Activated CD4-positive, alpha-beta T cell treated with anti-CD3 and anti-CD28 coated beads for 36 hours (primary cell): ENCODE measurements around the gene DTX4. TPM values are rescaled to one million over a fixed set of nuclear protein-coding genes. Genes with fewer than 3 reads are reported as not detected.

Source experiments
- ATAC-seq: fragments of 200-7000 bp; cut with Tn5 transposase; one replicate; pipeline ENCODE4 v1.10.0; 2021; ENCODE audit warnings: mild to moderate bottlenecking, moderate library complexity
- CTCF ChIA-PET: fragments of 350-600 bp; sonication (Branson Sonifier 250); formaldehyde crosslinking; loops from one replicate; lab custom pipeline; 2021; ENCODE audit warnings: antibody characterized with exemption; lab: Charles Lee
- POLR2A ChIA-PET: fragments of 350-600 bp; sonication (Branson Sonifier 250); formaldehyde crosslinking; loops from one replicate; lab custom pipeline; 2021; ENCODE audit warnings: antibody characterized with exemption, inconsistent platforms; lab: Charles Lee
- DNase-seq: peaks from one replicate; pipeline ENCODE4 v3.0.0-alpha.2; 2020
- H3K27ac Mint-ChIP-seq: one replicate; pipeline ENCODE4 v1.8.0; 2021; ENCODE audit warnings: mixed read lengths
- H3K27me3 Mint-ChIP-seq: one replicate; pipeline ENCODE4 v1.8.0; 2021; ENCODE audit warnings: mixed read lengths
- H3K36me3 Mint-ChIP-seq: one replicate; pipeline ENCODE4 v1.8.0; 2021; ENCODE audit warnings: low read depth, mixed read lengths
- H3K4me1 Mint-ChIP-seq: one replicate; pipeline ENCODE4 v1.8.0; 2021; ENCODE audit warnings: mixed read lengths
- H3K4me3 Mint-ChIP-seq: one replicate; pipeline ENCODE4 v1.8.0; 2021; ENCODE audit warnings: mild to moderate bottlenecking, moderate library complexity, mixed read lengths
- H3K9me3 Mint-ChIP-seq: one replicate; pipeline ENCODE4 v1.8.0; 2021; ENCODE audit warnings: low read depth, mixed read lengths
- intact Hi-C, 2 experiments: fragments of 100-400 bp; cut with DNase I in 1 of 2; cut with micrococcal nuclease in 1 of 2; formaldehyde crosslinking; loops; one replicate each; pipeline versions ENCODE4 v1.14.2 to v1.15.1; 2022 to 2024; cut with DNase I, micrococcal nuclease
- total RNA-seq, 2 experiments: library from RNA; stranded (reverse); gene quantifications; one replicate each; pipeline ENCODE4 v1.2.3, GENCODE V29; 2021

The DTX4 gene
- total RNA-seq, 2 experiments from 2014 or later, result 0.07 to 0.11 TPM

DNA sequence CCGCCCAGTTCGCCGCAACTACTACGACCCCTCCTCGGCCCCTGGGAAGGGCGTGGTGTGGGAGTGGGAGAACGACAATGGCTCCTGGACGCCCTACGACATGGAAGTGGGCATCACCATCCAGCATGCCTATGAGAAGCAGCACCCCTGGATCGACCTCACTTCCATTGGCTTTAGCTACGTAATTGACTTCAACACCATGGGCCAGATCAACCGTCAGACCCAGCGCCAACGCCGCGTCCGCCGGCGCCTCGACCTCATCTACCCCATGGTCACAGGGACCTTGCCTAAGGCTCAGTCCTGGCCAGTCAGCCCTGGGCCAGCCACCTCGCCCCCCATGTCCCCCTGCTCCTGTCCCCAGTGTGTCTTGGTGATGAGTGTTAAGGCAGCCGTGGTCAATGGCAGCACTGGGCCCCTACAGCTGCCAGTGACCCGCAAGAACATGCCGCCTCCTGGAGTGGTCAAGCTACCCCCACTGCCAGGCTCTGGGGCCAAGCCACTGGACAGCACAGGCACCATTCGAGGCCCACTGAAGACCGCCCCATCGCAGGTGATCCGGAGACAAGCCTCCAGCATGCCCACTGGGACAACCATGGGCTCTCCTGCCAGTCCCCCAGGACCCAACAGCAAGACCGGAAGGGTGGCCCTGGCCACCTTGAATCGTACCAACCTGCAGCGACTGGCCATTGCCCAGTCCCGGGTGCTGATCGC lies 10.0 kb downstream of the DTX4 start:
- CTCF ChIA-PET, result interaction anchor here (0.6 to 6.8 kb wide), 8 partner anchors 8 to 384 kb away, joined by 3 to 115 read pairs (median 4); partner anchors contain the start of gene DTX4
- H3K27ac Mint-ChIP-seq, result no peak overlapping the region
- no peaks in the 10 kb centered on the region for H3K27me3 Mint-ChIP-seq
- POLR2A ChIA-PET, result no interaction called here
- no peaks in the 10 kb centered on the region for H3K4me1 Mint-ChIP-seq
- H3K36me3 Mint-ChIP-seq, result no peaks in the 10 kb centered on the region
- H3K9me3 Mint-ChIP-seq, result peaks cover 6% of the 10 kb centered on the region
- no peak for DNase-seq
- intact Hi-C loops, result no loop called here
- ATAC-seq, result no peak
- no peak overlapping the region for H3K4me3 Mint-ChIP-seq

DNA sequence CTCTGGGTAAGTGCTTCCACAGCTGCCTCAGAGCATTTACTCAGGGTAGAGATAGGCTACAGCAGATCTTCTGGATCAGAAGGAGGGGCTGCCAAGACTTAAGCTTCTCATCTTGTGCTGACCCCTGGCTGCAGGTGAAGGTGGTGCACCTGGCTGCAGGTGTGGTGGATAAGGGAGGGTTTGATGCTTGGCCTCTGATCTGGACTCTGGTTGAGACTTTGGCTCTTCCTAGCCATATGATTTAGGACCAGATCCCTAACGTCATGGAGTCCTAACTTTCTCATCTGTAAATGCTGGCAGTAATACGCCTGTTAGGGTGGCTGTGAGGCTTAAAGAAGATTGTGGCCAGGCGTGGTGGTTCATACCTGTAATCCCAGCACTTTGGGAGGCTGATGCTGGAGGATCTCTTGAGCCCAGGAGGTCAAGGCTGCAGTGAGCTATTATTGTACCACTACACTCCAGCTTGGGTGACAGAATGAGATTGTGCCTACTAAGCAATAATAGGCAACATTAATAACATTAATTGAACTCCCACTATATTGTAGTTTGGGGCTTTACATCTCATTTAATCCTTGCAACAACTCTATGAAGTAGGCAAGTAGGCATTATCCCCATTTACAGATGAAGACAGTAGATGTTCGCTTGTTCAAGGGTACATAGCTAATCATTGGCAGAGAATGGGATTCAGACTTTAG lies 10.7 kb downstream of the DTX4 start:
- Mint-ChIP-seq H3K4me1 (no peaks in the 10 kb centered on the region), H3K27ac (no peak overlapping the region), H3K36me3 (no peaks in the 10 kb centered on the region), H3K9me3 (peaks cover 6% of the 10 kb centered on the region), H3K4me3 (no peak overlapping the region), H3K27me3 (no peaks in the 10 kb centered on the region)
- ChIA-PET CTCF (interaction anchor here (0.6 to 6.8 kb wide), 6 partner anchors 8 to 383 kb away, joined by 3 to 115 read pairs (median 6); partner anchors contain the start of gene DTX4), POLR2A (no interaction called here)
- peak; percentile 44 for DNase-seq
- ATAC-seq, result peak; percentile 26
- intact Hi-C loops, result no loop called here

DNA sequence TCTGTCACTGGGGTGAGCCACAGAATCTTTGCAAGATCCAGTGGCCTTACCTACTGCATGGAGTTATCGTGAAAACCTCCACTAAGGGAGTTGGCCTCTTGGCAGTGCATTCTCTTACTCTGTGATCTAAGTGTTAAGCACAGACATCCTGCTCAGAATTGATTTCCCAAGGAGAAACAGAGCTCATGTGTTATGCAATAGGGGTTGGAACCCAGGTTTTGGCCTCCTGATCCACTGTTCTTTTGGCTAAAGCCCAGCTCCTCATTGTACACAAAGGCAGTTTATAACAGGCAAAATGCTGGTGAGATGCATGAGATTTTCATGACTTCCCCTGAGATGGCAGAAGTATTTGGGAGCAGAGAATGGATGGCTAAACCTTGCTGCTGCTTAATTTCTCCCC lies 11.8 kb downstream of the DTX4 start:
- H3K4me3 Mint-ChIP-seq, result no peak overlapping the region
- ChIA-PET POLR2A (interaction anchor here (0.6 kb wide), 1 partner anchor 326 kb away, joined by 3 read pairs; no protein-coding TSS in a partner anchor), CTCF (interaction anchor here (1.1 to 6.8 kb wide), 5 partner anchors 10 to 26 kb away, joined by 4 to 115 read pairs (median 9); partner anchors contain the start of gene DTX4)
- ATAC-seq (no peak), DNase-seq (no peak)
- H3K27me3 Mint-ChIP-seq, result no peaks in the 10 kb centered on the region
- intact Hi-C loops, result no loop called here
- no peaks in the 10 kb centered on the region for H3K4me1 Mint-ChIP-seq
- H3K36me3 Mint-ChIP-seq, result peaks cover 2% of the 10 kb centered on the region
- peaks cover 6% of the 10 kb centered on the region for H3K9me3 Mint-ChIP-seq
- no peak overlapping the region for H3K27ac Mint-ChIP-seq

GRCh38 chr11:59184691-59185339 lies 12.9 kb downstream of the DTX4 start:
- ChIA-PET CTCF (interaction anchor here (1.7 to 6.8 kb wide), 8 partner anchors 10 to 245 kb away, joined by 6 to 115 read pairs (median 16); partner anchors contain the start of gene DTX4), POLR2A (no interaction called here)
- DNase-seq (no peak), ATAC-seq (no peak)
- no peaks in the 10 kb centered on the region for H3K4me1 Mint-ChIP-seq
- H3K4me3 Mint-ChIP-seq, result no peak overlapping the region
- no peaks in the 10 kb centered on the region for H3K27me3 Mint-ChIP-seq
- H3K36me3 Mint-ChIP-seq, result peaks cover 2% of the 10 kb centered on the region
- no peaks in the 10 kb centered on the region for H3K9me3 Mint-ChIP-seq
- intact Hi-C loops, result no loop called here
- H3K27ac Mint-ChIP-seq, result no peak overlapping the region

DNA sequence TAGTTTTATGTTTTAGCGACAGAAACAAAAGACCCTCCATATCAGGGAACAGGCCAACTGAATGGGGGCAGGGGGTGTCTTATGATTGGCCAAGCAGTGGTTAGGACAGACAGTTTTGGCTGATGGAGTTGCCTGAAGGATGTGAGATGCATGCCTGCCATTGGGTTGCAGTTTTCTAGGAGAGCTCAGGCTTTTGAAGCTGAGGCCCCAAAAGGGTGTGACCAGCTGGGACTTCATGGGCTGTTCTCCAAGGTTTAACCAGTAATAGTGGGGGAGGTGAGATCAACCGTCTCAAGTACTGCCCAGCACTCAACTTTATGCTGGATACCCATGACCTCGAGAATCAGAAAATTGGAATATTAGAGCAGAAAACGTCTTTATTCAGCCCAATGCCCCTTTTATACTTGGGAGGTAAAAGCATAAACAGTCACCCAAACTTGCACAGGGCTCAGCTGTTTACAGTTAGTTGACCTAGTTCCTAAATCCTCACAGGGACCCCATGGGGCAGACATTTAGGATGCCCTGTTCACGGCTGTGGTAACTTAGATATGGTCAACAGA lies 13.5 kb downstream of the DTX4 start:
- H3K4me1 Mint-ChIP-seq, result no peaks in the 10 kb centered on the region
- no peak for ATAC-seq
- POLR2A ChIA-PET, result no interaction called here

DNA sequence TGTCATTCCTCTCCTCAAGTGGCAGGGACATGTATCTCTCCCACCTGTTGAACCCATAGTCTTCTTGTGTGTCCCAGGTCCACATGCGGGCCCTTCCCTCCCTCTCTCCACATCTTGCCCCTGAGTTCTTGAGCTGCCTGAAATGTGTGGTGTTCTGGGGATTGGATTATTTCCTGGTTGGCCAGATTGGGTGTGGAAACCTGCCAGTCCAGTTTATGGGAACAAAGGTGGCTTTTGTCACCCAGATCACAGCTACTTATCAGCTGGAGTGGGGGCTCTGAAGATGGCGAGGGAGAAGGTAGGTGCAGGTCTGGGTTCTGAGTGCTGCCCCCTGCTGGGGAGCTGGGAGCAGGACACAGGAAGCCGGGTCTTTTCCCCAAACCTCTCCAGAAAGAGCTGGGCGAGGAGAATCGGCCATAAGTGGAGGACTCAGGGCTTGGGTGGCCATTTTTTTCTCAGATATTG lies 14.2 kb downstream of the DTX4 start:
- DNase-seq, result peak; percentile 75
- no peak overlapping the region for H3K27ac Mint-ChIP-seq
- H3K9me3 Mint-ChIP-seq, result no peaks in the 10 kb centered on the region
- H3K36me3 Mint-ChIP-seq, result peaks cover 2% of the 10 kb centered on the region
- H3K4me1 Mint-ChIP-seq, result no peaks in the 10 kb centered on the region
- ATAC-seq, result peak; percentile 85
- no peaks in the 10 kb centered on the region for H3K27me3 Mint-ChIP-seq
- CTCF ChIA-PET, result interaction anchor here (0.7 to 6.8 kb wide), 23 partner anchors 9 to 244 kb away, joined by 3 to 115 read pairs (median 4); partner anchors contain the start of gene DTX4
- intact Hi-C loops, result loop anchor here (1.0 kb wide), 1 partner anchor 14 kb away; the partner anchor contains the start of gene DTX4 (in 2 of the 2)
- POLR2A ChIA-PET, result no interaction called here
- H3K4me3 Mint-ChIP-seq, result no peak overlapping the region

More for the DNA sequence above, 13.5 kb downstream of the DTX4 start:
- Mint-ChIP-seq H3K4me3 (no peak overlapping the region), H3K27ac (no peak overlapping the region), H3K9me3 (no peaks in the 10 kb centered on the region), H3K36me3 (peaks cover 2% of the 10 kb centered on the region), H3K27me3 (no peaks in the 10 kb centered on the region)
- DNase-seq, result no peak
- CTCF ChIA-PET, result interaction anchor here (0.7 to 6.8 kb wide), 14 partner anchors 9 to 244 kb away, joined by 3 to 115 read pairs (median 4); partner anchors contain the start of gene DTX4
- intact Hi-C loops, result no loop called here

- Mint-ChIP-seq H3K27ac (no peak overlapping the region), H3K36me3 (peaks cover 2% of the 10 kb centered on the region), H3K27me3 (no peaks in the 10 kb centered on the region), H3K9me3 (no peaks in the 10 kb centered on the region), H3K4me3 (no peak overlapping the region), H3K4me1 (no peaks in the 10 kb centered on the region)
- intact Hi-C loops, result no loop called here
- ChIA-PET POLR2A (no interaction called here), CTCF (interaction anchor here (0.6 to 6.8 kb wide), 14 partner anchors 8 to 243 kb away, joined by 3 to 115 read pairs (median 5); partner anchors contain the start of gene DTX4)
- no peak for ATAC-seq
- no peak for DNase-seq
Observed at GRCh38 chr11:59187035-59187434, 15.1 kb downstream of the DTX4 start.

DNA sequence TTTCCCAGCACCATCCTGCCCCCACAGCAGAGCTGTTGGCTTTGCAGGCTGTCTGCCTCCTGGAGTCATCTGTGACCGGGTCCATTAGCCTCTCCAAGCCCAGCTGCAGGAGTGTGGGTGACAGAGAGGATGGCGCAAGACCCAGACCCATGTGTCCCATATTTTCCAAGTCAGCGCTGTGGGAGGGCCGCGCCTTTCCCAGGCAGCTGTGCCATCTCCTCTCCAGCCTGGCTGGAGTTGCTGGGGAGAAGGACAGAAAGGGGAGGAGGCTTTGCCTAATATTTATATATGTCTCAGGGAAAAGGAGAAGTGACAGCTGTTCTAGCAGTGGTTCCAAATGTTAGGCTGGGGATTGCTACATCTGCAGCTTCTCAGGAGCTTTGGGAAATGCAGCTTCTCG lies 15.7 kb downstream of the DTX4 start:
- intact Hi-C loops, result no loop called here
- Mint-ChIP-seq H3K9me3 (no peaks in the 10 kb centered on the region), H3K4me3 (no peak overlapping the region), H3K4me1 (no peaks in the 10 kb centered on the region), H3K27ac (no peak overlapping the region), H3K27me3 (no peaks in the 10 kb centered on the region), H3K36me3 (peaks cover 2% of the 10 kb centered on the region)
- no peak for DNase-seq
- POLR2A ChIA-PET, result no interaction called here
- CTCF ChIA-PET, result interaction anchor here (1.2 to 6.8 kb wide), 6 partner anchors 7 to 242 kb away, joined by 3 to 115 read pairs (median 18); partner anchors contain the start of gene DTX4
- no peak for ATAC-seq

DNA sequence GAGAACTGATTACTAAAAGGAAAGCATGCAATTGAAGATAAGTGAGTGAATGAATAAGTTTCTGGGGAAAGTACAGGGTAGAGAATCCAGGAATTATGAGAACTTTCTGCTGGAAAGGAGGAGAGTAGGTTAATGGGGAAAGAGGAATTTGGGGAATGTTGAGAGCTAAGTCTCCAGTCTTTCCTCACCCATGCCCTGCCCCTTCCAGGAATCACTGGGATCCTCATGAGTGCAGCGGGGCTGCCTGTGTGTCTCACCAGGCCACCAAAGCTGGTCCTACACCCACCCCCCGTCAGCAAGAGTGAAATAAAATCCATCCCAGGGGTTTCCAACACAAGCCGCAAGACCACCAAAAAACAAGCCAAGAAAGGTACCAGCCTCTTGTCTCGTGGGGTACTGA lies 17.0 kb downstream of the DTX4 start:
- Mint-ChIP-seq H3K9me3 (no peaks in the 10 kb centered on the region), H3K27ac (no peak overlapping the region), H3K36me3 (peaks cover 2% of the 10 kb centered on the region), H3K4me3 (no peak overlapping the region), H3K27me3 (no peaks in the 10 kb centered on the region), H3K4me1 (no peaks in the 10 kb centered on the region)
- CTCF ChIA-PET, result interaction anchor here (6.8 kb wide), 1 partner anchor 15 kb away, joined by 115 read pairs; the partner anchor contains the start of gene DTX4
- POLR2A ChIA-PET, result no interaction called here
- DNase-seq (no peak), ATAC-seq (no peak)
- intact Hi-C loops, result no loop called here

DNA sequence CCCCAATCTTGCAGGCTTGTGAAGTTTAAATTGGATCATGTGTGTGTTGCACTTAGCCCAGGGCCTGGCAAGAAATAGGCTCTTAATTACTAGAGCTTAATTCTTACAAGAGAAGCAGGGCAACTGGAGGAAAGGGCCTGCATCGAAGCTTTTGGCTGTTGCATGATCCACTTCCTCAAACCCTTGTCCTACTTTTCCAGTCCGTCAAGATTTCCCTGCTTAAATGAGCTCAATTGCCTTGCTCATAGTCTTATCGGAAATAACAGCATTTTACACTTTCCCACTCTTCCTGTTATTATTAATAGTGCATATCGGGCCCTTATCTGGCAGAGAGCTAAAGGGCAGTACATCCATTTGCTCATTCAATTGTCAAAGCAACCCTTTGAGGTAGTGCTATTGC lies 18.1 kb downstream of the DTX4 start:
- POLR2A ChIA-PET, result interaction anchor here (0.6 kb wide), 1 partner anchor 18 kb away, joined by 15 read pairs; the partner anchor contains the start of gene DTX4
- H3K4me1 Mint-ChIP-seq, result no peaks in the 10 kb centered on the region
- ATAC-seq (no peak), DNase-seq (no peak)
- no peak overlapping the region for H3K27ac Mint-ChIP-seq
- H3K9me3 Mint-ChIP-seq, result no peaks in the 10 kb centered on the region
- H3K27me3 Mint-ChIP-seq, result no peaks in the 10 kb centered on the region
- H3K36me3 Mint-ChIP-seq, result peaks cover 2% of the 10 kb centered on the region
- H3K4me3 Mint-ChIP-seq, result no peak overlapping the region
- CTCF ChIA-PET, result interaction anchor here (0.9 to 1.3 kb wide), 3 partner anchors 9 to 19 kb away, joined by 3 to 8 read pairs (median 4); partner anchors contain the start of gene DTX4
- intact Hi-C loops, result no loop called here
